ES-I3 (cell line): ENCODE data around the gene ATP10B.
"Not testable (repeated sequence)": the region's sequence is repeated elsewhere in the genome, so short reads cannot be mapped to it uniquely, and the experiment has no call there.

Source experiments
- H3K36me3 ChIP-seq: 2 replicates; pipeline ENCODE4 v1.6.1; 2013; ENCODE audit warnings: mild to moderate bottlenecking, low read length, control low read depth, moderate library complexity; ENCODE audit not compliant: insufficient read depth
- H3K4me1 ChIP-seq: 2 replicates; pipeline ENCODE4 v1.6.1; 2013; ENCODE audit warnings: mild to moderate bottlenecking, control low read depth, low read length; ENCODE audit not compliant: insufficient read depth
- H3K9ac ChIP-seq: 2 replicates; pipeline ENCODE4 v1.6.1; 2013; ENCODE audit warnings: low read depth, mild to moderate bottlenecking, low read length, moderate library complexity
- H3K9me3 ChIP-seq: 2 replicates; pipeline ENCODE4 v1.6.1; 2013; ENCODE audit warnings: mild to moderate bottlenecking, low read length, moderate library complexity; ENCODE audit not compliant: control insufficient read depth, insufficient read depth

ATP10B gene

DNA sequence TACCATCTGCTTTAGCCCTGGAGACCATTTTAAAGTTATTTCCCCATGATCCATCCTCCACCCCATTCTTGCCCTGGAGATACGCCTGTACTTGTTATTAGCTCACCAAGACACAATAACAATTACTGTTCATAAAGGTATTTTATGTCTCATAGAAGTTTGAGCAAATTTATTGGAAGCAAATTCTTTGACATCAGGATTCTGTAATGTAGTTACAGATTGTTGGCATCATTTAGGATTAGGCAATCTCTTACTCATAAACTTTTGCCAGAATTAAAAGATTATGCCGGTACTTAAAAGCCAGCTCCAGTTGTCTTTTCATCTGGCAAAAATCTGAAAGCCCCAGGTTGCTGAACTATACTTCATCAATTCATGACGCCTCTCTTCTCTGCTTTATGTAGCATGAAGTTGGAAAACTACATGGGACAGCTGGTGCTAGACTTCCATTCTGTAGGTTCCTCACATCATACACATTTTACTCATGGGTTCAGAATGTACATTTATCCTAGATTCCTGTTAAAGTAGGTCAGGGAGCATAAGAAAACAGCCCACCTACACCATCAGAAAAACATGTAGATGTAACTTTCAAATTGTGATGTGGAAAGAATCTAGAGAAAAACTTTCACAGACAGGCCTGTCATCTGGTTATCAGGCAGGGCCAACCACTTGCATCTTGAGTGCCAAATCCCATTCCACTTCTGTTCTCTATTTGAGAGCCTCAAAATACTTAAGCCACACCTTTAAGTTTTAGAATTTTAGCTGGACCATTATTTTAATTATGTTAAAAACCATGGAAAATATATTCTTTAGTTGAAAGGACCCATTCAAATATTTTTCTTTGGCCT is 14.0 kb downstream of the ATP10B start:
- H3K9ac ChIP-seq: no peak overlapping the region
- no peaks in the 10 kb centered on the region for H3K9me3 ChIP-seq
- no peaks in the 10 kb centered on the region for H3K4me1 ChIP-seq
- H3K36me3 ChIP-seq: no peaks in the 10 kb centered on the region

DNA sequence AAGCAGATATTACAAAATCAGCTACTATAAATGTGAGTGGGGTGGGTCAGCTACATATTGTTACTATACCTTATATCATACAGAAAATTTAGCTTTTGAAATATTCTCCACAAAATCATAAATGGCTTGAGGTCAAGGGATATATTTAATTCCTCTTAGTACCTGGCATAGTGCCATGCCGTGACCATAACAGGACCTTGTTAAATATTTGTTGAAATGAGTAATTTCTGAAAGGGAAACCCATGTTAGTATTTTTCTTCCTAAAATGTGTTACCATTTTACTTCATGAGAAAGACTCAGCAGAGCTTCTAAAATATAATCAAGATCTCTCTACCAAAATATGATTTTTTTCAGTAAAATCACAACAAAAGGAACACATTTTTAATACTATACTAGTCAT is 14.8 kb downstream of the ATP10B start:
- Histone ChIP-seq H3K4me1 (no peaks in the 10 kb centered on the region), H3K36me3 (no peaks in the 10 kb centered on the region), H3K9me3 (no peaks in the 10 kb centered on the region), H3K9ac (no peak overlapping the region)

DNA sequence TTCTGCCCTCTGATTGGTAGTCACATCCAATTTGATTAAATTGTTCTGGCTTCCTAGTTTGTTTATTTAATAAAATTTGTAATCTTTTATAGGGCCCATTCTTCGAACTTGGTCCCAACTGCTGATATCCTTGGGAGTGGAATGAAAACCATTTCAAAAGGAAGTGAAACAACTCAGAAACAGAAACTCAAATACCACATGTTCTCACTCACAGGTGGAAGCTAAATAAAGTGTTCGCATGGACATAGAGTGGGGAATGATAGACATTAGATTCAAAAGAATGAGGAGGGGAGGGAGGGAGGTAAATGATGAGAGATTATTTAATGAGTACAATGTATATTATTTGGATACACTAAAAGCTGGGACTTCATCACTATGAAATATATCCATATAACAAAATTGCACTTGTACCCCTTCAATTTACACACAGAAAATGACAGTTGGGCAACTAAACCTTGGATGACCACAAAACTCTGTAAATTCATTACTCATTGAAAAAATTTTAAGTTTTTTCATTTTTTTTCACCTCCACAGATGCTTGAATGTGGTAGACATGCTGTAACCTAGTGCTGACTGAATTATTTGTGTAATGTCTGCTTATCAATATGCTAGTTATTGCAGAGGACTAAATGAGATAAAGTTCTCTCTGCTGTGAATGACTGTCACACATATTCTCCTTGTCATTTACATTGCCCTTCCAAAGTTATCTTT is 16.0 kb downstream of the ATP10B start:
- H3K9me3 ChIP-seq: no peaks in the 10 kb centered on the region
- no peak overlapping the region for H3K9ac ChIP-seq
- H3K4me1 ChIP-seq: no peaks in the 10 kb centered on the region
- no peaks in the 10 kb centered on the region for H3K36me3 ChIP-seq

DNA sequence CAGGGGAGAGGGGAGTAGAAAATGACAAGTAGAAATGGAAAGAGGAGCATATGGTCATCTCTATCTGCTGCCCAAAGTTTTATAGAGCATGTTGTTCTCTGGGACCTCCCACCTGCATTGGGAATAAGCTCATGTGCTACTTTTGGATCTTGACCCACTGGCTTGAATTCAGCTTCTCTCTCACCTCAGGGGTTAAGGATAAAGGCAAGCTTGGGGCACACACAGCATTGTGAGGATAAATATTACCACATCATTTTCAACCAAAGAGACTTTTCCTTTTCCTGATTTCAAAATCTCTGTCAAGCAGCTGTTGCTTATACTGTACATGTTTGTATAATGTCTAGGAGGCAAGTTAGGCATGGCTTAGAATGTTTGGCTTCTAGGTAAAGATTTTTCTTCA is 16.6 kb downstream of the ATP10B start:
- no peaks in the 10 kb centered on the region for H3K9me3 ChIP-seq
- no peaks in the 10 kb centered on the region for H3K36me3 ChIP-seq
- no peak overlapping the region for H3K9ac ChIP-seq
- H3K4me1 ChIP-seq: no peaks in the 10 kb centered on the region

DNA sequence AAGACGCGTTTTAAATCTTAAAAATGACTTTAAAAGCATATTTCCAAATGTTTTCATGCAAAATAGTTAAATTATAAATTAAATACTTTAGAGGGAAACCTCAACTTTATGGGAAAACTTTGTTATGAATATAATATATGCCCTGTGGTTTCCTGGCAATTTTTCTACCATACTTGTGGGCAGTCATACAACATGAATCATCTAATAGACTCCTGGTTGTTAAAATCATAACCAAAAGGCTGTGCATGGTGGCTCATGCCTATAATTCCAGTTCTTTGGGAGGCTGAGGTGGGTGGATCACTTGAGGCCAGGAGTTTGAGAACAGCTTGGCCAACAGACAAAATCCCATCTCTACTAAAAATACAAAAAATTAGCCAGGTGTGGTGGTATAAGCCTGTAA is 18.2 kb downstream of the ATP10B start:
- Histone ChIP-seq H3K9me3 (no peaks in the 10 kb centered on the region), H3K9ac (no peak overlapping the region), H3K36me3 (no peaks in the 10 kb centered on the region), H3K4me1 (no peaks in the 10 kb centered on the region)

DNA sequence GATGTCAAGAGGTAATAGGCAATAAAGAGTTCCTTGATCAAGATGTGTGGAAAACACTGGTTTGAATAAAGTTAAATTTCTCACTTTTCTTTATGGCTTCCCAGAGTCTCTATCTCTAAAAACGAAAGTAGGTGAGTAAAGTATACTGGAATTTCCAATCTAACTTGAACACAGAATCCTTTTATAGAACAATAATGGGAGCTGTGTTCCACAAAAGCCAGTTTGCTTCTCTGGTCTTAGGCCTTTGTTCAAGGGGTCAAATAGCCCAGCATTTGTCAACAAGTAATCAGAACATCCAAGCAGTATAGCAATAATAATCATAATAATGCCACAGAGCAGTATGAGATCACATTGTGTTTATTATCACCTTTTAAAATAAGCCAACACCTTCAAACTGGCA is 20.2 kb downstream of the ATP10B start:
- H3K9ac ChIP-seq: no peak overlapping the region
- H3K4me1 ChIP-seq: no peaks in the 10 kb centered on the region
- H3K9me3 ChIP-seq: no peaks in the 10 kb centered on the region
- H3K36me3 ChIP-seq: no peaks in the 10 kb centered on the region

DNA sequence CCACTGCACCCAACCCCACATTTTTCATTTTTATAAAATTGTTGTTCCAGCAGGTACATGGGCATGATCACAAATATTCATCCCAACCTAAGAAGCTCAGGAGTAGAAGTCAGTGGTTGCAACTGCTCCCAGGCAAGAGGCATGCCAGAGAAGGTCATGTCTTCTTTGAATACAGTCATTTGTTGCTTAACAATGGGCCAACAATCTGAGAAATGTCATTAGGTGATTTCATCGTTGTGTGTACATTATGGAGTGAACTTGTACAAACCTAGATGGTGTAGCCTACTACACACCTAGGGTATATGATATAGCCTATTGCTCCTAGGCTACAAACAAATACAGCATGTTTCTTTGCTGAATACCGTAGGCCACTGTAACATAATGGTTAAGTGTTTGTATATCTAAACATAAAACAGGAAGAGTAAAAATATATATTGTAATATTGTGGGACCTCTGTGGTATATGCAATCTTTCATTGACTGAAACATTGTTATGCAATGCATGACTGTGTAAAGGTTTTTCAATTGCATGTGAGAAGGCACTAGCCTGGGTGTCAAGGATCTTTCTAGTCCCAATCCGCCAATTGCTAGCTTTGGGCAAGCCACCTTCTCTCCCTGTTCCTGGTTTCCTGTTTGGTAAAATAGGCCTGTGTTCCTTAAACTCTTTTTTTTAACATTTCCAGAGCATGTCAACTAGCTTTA is 27.6 kb downstream of the ATP10B start:
- no peaks in the 10 kb centered on the region; the same call in none of the 2 replicates for H3K9me3 ChIP-seq
- no peak overlapping the region for H3K9ac ChIP-seq
- H3K4me1 ChIP-seq: no peaks in the 10 kb centered on the region
- no peaks in the 10 kb centered on the region for H3K36me3 ChIP-seq

DNA sequence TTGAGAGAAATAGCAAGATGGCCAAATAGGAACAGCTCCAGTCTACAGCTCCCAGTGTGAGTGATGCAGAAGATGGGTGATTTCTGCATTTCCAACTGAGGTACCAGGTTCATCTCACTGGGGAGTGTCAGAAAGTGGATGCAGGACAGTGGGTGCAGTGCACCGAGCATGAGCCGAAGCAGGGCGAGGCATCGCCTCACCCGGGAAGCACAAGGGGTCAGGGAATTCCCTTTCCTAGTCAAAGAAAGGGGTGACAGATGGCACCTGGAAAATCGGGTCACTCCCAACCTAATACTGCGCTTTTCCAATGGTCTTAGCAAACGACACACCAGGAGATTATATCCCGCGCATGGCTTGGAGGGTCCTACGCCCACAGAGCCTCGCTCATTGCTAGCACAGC is 39.0 kb downstream of the ATP10B start:
- not testable (repeated sequence) for H3K9ac ChIP-seq, H3K36me3 ChIP-seq, H3K9me3 ChIP-seq, H3K4me1 ChIP-seq

DNA sequence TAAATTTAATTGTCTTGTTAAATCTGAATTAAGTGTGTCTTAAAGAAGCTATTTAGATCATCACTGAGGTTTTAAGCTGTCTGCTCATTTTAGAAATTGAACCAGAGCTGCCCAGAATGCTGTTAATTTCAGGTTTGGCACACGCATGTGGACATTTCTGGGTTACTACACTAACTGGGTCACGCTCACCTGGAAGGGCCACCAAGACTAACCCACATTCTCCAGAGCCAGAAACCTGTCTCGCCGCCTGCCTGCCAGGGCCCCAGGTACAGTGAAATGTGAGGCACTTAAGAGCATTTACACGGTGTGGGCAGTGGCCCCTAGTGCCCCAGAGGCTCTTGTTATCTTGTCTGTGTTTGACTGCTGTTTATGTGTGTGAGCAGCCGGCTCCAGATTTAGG is 46.6 kb downstream of the ATP10B start:
- Histone ChIP-seq H3K9ac (no peak overlapping the region), H3K9me3 (no peaks in the 10 kb centered on the region), H3K4me1 (no peaks in the 10 kb centered on the region), H3K36me3 (no peaks in the 10 kb centered on the region)

DNA sequence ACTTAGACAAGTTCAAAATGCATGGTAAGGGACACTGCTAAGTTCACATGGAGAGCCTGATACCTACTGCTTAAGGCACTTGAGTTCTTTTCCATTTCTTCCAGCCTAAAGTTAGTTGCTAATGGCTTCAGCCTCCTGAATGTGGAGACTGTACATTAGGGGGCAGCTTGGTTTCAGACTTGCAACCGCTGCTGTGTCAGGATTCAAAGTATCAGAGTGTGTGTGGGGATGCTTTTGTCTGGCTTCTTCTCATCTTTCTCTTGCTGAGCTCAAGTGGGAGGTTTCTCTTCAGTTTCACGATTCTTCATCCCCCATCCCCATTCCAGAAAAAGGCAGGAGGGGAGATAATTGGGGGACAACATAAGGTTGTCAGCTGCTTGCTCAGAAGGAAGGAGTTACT is 49.4 kb downstream of the ATP10B start:
- H3K9me3 ChIP-seq: no peaks in the 10 kb centered on the region
- no peak overlapping the region for H3K9ac ChIP-seq
- no peaks in the 10 kb centered on the region for H3K36me3 ChIP-seq
- H3K4me1 ChIP-seq: no peaks in the 10 kb centered on the region

DNA sequence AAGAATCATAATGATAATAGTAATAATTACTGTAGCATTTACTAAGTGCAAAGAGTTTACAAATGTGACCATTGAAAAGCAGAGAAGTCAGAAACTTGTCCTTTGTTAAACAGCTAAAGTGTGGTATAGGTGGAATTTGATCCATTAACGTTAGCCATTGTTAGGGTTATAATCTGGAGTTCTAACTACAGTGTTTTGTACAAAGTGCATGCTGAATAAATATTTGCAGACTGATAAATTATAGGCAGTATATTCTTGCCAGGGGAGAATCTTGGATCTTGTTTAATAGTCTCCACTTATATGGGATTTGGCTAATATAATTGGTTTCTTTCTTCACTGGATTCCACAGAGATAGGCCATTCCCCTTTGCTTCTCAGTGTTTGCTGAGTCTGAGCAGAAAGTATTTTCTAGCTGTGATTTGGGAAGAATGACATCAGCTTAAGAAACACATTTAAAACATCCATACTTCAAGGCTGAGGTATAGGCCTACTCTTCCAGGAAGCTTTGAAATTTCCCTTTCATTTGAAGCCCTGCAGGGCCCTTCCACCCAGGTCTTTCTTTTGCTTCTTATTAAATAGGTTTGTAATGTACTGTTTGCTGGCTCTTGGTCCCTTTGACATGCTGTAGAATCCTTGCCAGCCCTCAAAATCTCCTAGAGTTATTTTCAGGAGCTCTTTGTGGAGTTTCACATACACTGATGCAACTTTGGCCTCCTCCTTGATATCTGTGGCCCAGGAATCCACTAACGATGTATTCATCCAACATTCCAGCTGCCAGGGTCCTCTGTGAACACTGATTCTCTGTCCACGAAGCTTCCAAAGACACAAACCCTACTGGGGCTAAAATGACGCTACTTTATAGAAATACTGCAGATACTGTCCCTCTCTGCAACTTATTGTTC is 51.4 kb downstream of the ATP10B start:
- Histone ChIP-seq H3K4me1 (no peaks in the 10 kb centered on the region), H3K9ac (no peak overlapping the region), H3K9me3 (no peaks in the 10 kb centered on the region)

DNA sequence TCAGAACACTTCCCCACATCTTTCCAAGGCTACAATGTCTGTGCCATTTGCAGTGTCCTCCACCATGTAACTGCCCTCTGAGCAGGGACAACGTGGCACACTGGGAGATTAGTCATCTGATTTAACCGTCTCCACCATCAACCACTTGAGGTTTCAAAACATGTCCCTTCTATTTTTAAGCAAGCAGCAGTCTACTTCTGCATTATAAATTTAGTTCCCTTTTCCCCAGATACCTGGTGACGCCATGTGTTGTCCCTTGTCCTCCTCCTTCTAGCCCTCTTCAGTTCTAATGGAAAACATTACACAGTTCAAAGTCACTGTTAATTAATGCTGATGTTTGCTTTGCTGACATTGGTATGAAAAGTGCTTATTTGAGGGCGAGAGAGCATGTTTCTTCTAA is 52.8 kb downstream of the ATP10B start:
- Histone ChIP-seq H3K4me1 (no peaks in the 10 kb centered on the region), H3K9ac (no peak overlapping the region), H3K9me3 (no peaks in the 10 kb centered on the region), H3K36me3 (no peaks in the 10 kb centered on the region)

More for the DNA sequence above, 51.4 kb downstream of the ATP10B start:
- no peaks in the 10 kb centered on the region for H3K36me3 ChIP-seq

DNA sequence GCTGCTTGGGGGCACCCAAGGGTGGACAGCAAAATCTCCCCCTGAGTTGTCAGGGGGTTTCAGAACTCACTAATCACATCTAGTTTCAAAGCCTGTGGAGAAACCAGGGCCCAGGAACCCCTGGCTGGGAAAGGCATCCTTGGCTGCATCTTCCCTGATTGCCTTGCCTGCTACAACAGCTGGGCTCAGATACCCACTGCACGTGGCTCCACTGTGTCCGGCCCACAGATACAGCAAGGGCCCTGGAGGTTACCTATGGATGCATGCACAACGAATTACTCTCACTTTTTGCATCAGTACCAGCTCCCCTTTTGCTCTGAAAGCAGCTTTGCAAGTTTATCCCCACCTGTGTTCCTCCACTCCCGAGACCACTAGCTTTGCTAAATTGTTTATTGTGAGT is 55.0 kb downstream of the ATP10B start:
- Histone ChIP-seq H3K9ac (no peak overlapping the region), H3K9me3 (no peaks in the 10 kb centered on the region), H3K36me3 (no peaks in the 10 kb centered on the region), H3K4me1 (no peaks in the 10 kb centered on the region)

DNA sequence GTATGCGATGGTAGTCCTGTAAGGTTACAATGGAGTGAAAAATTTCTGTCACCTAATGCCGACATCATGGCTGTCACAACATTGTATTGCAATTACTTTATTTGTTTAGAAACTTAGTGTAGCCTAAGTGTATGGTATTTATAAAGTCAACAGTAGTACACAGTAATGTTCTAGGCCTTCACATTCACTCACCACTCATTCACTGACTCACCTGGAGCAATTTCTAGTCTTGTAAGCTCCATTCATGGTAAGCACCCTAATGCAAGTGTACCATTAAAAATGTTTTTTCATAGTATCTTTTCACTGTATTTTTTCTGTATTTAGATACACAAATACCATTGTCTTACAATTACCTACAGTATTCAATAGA is 58.5 kb downstream of the ATP10B start:
- H3K9ac ChIP-seq: no peak overlapping the region
- H3K4me1 ChIP-seq: no peaks in the 10 kb centered on the region
- H3K36me3 ChIP-seq: no peaks in the 10 kb centered on the region
- H3K9me3 ChIP-seq: no peaks in the 10 kb centered on the region
